Raji (cell line): Measurements from ENCODE around the gene PROC.

ENCODE experiments used
- POLR2A ChIP-seq: IDR thresholded peaks from 2 replicates; pipeline ENCODE4 v1.6.1; 2011; ENCODE audit warnings: low read depth, low read length, control low read depth; ENCODE audit not compliant: insufficient read depth

Gene PROC

DNA sequence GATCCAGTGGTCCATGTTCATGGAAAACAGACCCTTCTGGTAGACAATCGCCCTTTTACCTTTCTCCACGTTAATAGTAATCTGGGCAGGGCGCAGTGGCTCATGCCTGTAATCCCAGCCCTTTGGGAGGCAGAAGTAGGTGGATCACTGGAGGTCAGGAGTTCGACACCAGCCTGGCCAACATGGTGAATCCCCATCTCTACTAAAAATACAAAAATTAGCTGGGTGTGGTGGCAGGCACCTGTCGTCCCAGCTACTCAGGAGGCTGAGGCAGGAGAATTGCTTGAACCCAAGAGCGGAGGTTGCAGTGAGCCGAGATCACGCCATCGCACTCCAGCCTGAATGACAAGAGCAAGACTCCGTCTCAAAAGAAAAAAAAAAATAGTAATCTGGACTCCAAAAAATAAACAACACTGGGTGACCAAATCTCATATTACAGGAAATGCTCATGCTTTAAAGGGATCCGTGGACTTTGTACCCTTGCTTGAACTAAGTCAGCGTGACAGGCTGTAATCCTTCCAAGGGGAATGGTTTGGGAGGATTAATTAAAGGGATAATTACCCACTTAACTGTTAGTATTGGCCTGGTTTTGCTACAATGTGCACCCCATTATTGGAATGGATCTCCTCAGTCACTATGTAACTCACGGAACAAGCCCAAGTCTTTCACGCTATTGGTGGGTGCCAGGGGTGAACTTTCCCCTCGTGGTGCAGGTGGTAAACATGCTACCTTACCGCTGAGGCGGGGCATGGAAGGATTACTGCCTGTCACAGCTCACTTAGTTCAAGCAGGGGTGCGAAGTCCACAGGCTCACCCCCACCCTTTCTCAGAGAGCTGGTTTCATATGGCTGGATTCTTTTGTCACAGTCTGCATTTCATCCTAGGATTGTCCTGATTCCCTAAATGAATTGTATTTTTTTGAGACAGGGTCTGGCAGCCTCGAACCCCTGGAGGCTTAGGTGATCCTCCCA lies 36.7 kb downstream of the PROC start:
- TF ChIP-seq POLR2A: no peak

DNA sequence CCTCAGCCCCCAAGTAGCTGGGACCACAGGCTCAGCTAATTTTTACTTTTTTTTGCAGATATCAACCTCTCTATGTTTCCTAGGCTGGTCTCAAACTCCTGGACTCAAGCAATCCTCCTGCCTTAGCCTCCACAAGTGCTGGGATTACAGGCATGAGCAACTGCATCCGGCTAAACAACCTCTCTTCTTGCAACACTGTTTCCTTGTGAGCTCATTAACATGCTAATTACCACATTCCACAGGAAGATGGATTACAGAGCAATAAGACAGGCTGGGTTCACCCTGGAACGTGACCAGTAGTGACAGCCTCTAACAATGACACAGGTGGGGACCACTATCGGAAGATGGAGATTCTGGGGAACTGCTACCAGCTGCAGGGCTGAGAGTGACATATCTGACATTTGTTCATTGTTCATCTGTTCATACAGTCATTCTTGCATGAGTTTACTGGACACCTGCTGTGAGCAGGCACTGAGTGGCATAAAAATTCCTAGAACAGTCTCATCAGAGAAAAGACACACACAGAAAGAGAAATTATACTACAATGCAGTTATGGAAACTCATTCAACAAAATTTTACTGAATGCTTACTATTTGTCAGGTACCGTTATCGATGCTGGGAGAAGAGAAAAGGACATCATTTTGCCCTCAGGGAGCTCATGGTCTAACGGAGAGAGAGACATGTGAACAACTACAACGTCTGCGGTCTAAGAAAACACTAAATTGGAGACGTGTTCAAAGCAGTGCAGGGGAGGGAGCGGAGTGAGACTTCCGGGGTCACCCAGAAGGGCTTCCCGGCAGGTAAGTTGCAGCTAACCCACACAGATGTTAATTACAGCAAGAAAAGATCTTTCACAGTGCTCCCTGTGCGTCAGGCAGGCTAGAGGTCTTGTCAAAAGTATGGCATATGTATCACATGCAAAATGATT lies 37.6 kb downstream of the PROC start:
- no peak for TF ChIP-seq POLR2A

DNA sequence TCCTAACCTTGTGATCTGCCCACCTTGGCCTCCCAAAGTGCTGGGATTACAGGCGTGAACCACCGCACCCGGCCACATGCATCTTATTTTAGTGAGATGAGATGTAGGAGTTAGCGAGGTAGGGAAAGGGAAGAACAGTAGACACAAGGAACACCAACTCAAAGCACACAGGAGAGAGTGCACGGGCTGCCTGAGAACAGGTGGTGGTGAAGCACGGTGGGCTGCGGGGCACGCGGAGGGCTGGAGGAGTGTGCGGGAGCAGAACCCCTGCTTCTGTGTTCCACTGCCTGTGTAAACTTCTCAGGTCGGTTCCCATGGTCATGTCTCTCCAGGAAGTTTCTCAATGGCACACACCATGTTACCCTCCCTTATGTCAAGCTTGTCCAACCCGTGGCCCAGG lies 38.7 kb downstream of the PROC start:
- TF ChIP-seq POLR2A: no peak

DNA sequence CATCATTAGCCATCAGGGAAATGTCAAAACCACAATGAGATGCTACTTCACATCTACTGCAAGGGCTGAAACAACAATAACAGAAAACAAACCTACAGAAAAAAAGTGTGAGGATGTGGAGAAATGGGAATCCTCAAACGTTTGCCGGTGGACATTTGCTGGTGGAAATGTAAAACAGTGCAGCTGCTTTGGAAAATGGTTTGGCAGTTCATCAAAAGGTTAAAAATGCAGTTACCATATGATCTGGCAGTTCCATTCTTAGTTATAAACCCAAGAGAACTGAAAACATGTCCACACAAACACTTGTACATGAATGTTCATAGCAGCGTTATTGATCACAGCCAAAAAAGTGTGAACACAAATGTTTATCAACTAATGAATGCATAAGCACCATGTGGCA lies 44.2 kb downstream of the PROC start:
- TF ChIP-seq POLR2A: no peak

DNA sequence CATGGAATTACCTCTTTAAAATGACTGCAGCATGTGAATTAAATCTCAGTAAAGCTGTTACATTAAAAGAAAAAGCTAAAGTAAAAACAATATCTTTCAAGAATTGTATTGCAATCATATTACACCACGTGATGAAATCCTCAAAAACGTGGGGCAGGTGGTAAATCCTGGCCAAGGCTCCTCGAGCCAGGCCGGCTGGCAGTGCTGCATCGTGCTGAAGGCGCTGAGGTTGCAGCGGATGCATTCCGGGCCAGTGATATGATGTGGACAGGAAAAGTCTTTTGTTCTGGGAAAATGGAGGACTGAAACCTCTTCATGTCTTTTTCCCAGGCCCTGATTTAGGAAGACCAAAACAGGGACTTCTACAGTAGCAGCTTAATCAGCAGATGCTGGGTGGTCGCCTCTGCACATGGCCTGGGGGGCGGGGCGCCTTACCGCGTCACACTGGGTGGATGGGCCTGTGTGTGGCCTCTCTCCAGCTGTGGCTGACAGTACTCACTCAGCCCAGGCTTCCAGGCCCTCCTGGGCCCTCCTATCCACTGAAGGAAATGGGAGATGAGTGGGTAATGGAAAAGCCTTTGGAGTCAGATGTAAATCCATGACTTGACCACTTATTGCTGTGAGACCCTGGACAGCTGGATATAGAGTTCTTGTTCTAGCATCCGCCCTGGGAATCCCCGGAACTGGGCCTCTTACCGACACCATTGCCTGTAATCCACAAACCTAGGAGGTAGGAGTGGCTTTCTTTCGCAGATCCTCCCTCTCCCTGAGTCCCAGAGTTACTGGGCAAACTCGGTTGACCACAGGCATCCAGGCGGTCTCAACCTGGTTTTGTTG lies 45.1 kb downstream of the PROC start:
- TF ChIP-seq POLR2A: no peak

DNA sequence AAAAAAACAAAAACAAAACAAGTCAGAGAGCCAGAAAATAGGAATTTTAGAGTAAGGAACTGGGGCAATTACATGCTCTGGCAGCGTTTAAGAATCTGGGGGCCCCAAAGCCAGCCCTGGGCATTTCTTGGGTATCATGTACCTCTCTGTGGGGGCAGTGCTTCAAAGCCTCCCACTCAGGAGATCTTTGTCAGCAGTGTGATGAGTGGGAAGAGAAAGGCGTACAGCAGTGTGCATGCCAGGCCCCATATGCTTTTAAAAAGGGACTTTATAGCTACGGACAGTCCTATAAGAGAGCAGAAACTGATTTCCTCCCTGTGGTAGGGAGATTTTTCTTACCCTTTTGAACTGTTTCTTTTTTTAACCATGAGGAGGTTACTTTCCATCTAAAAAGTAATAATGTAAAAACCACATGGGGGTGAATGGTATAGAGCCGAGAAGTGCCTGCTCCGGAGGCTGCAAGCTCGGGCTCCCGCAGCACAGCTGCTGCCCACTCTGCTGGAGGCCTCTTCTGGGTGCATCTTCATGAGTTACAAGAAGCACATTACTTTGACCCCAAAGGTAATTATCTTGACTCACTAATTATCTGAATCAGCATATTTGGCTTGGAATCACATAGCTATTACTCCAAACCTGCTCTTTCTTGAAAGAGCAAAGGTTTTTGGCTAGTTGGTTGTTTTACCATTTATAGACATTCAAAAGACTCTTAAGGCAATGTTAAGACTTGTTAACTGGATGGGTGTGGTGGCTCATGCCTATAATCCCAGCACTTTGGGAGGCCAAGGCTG lies 46.4 kb downstream of the PROC start:
- TF ChIP-seq POLR2A: no peak

DNA sequence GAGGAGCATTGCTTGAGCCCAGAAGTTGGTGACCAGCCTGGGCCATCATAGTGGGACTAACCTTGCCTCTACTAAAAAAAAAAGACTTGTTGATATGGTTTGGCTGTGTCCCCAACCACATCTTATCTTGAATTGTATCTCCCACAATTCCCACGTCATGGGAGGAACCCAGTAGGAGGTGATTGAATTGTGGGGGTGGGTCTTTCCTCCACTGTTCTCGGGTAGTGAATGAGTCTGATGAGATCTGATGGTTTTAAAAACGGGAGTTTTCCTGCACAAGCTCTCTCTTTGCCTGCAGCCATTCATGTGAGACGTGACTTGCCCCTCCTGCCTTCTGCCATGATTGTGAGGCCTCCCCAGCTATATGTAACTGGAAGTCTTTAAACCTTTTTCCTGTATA lies 47.0 kb downstream of the PROC start:
- TF ChIP-seq POLR2A: no peak

DNA sequence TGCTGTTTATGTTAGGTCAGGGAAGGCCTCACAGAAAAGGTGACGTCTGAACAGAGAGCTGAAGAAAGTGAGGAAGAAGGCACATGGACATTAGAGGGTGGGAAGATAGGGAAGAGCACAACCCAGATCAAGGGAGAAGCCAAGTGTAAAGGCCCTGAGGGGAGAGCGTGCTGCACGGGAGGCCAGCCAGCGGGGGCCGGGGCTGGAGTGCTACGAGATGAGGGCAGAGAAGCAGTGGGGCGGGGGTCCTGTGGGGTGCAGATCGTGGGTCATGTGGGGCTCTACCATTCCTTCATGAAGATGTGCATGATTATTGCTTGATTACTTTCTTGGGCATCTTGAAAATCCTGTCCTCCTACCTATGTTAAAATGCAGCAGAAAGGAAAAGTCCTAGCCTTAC lies 50.8 kb downstream of the PROC start:
- no peak for TF ChIP-seq POLR2A

DNA sequence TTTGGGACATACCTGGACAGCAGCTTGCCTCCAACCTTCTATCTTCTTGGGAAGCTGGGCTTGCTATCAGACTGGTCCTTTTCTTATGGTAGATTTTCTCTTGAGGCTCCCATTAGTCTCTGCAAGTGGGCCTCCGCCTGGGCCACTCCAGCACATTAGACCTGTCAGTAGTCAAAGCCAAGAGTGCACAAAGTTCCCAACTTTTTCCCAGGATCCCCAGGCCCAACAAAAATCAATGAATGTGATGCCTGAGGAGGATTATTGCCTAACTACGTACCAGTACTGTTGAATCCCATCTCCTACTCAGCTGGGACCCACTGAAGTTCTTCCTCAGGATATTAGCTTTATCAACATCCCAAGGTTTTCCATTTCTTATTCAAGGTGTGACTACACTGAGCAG lies 51.7 kb downstream of the PROC start:
- no peak for TF ChIP-seq POLR2A

DNA sequence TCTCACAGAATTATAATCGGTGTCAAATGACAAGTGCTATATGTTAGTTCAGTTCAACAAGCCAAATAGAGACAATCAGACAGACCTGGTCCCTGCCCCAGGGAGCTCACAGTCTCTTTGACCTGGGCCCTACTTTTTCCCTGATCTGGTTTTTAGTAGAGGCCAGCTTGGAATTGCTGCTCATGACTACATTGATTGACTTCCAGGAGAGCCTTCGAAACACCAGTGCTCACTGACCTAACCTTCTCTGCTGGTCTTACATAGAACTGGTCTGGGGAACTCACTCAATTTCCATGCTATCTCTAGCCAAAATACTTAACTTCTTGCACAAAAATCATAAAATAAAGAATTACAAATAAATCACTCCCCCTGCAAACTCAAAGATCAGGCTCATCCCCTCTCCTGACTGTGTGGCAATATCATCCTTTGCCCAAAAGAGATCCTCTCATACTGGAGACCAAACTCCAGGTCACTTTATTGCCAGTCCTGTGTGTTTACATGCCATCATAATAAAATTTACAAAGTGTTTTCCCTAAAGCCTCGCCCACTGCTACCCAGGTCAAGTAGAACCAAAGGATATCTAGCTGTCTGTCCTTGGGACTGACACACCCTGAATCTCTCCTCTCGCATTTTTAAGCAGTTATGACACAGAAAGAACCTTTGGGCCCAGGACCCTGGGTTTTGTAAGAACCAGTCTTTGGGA lies 53.2 kb downstream of the PROC start:
- no peak for TF ChIP-seq POLR2A

DNA sequence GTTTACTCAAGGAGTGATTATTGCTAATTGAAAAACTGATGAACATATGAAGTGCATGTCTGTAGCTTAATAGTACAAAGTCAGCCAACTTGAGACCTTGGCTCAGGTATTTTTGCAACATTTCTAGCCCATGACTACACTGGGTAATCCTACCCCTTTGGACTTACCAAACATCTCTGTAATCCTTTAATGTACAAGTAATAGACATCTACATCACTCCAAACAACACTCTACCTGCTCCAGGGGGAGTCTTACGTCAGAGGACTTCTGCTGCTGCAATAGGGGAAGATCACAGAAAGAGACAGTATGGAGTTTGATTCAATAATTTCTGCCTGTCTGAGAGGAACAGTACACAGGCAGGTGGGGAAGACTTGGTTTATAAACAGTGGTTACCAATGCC lies 54.0 kb downstream of the PROC start:
- TF ChIP-seq POLR2A: no peak

DNA sequence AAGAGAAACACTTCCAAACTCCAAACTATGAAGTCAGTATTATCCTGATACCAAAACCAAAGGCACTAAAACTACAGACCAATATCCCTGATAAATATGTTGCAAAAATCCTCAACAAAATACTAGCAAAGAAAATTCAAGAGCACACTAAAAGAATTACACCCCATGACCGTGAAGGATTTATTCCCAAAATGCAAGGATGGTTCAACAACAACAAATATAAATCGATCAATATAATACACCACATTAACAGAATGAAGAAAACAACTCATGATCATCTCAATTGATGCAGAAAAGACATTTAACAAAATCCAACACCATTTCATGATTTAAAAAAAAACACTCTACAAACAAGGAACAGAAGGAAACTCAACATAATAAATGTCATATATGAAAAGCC lies 57.6 kb downstream of the PROC start:
- TF ChIP-seq POLR2A: no peak
